ENCODE data around the gene POC1B.

POC1B gene

GRCh38 chr12:89493670-89494302 lies 32.1 kb downstream of the POC1B start:
- DNase-seq, result no peak

- no peak for DNase-seq
These were observed 33.0 kb downstream of the POC1B start for GRCh38 chr12:89492883-89493282.

GRCh38 chr12:89490922-89491321 lies 34.9 kb downstream of the POC1B start:
- DNase-seq, result no peak

- no peak for DNase-seq
These were observed 39.6 kb downstream of the POC1B start for GRCh38 chr12:89486264-89486663.

- no peak for DNase-seq
These were observed 41.4 kb downstream of the POC1B start for GRCh38 chr12:89484470-89484869.

GRCh38 chr12:89481213-89481914 lies 44.5 kb downstream of the POC1B start:
- DNase-seq, result no peak

GRCh38 chr12:89479982-89480381 lies 45.9 kb downstream of the POC1B start:
- no peak for DNase-seq

GRCh38 chr12:89477633-89478279 lies 48.1 kb downstream of the POC1B start:
- DNase-seq, result no peak

GRCh38 chr12:89476904-89477595 lies 48.8 kb downstream of the POC1B start:
- DNase-seq, result no peak

GRCh38 chr12:89476232-89476631 lies 49.6 kb downstream of the POC1B start:
- DNase-seq, result no peak

- no peak for DNase-seq
These were observed 50.5 kb downstream of the POC1B start for GRCh38 chr12:89475203-89475990.

- DNase-seq, result no peak
These were observed 51.2 kb downstream of the POC1B start for GRCh38 chr12:89474615-89475014.

GRCh38 chr12:89472508-89472907 lies 53.3 kb downstream of the POC1B start:
- DNase-seq, result no peak

GRCh38 chr12:89470741-89471509 lies 54.9 kb downstream of the POC1B start:
- DNase-seq, result no peak

- no peak for DNase-seq
These were observed 56.5 kb downstream of the POC1B start for GRCh38 chr12:89469361-89469760.

- DNase-seq, result no peak
These were observed 57.1 kb downstream of the POC1B start for GRCh38 chr12:89468648-89469326.

- no peak for DNase-seq
These were observed 57.8 kb downstream of the POC1B start for GRCh38 chr12:89468017-89468416.

- no peak for DNase-seq
These were observed 60.8 kb downstream of the POC1B start for GRCh38 chr12:89464974-89465592.

GRCh38 chr12:89461649-89462612 lies 63.9 kb downstream of the POC1B start:
- peak; percentile 52 for DNase-seq

- no peak for DNase-seq
These were observed 64.7 kb downstream of the POC1B start for GRCh38 chr12:89461190-89461589.

Data from DMS153 (cell line).